Spleen (tissue), 11 donors: ENCODE data around the gene ALKBH2. TPM values are rescaled to one million over a fixed set of nuclear protein-coding genes. Genes with fewer than 3 reads are reported as not detected.
"Not testable (repeated sequence)": the region's sequence is repeated elsewhere in the genome, so short reads cannot be mapped to it uniquely, and the experiment has no call there.

Source experiments
- DNase-seq: peaks from one replicate; pipeline ENCODE4 v3.0.0-alpha.2; 2020
- H3K27ac ChIP-seq, 8 donors: fragments of 200-600 bp; sonication (generic) in 7 of 8; 1 replicate in 4 of 8; 2 replicates in 4 of 8; pipeline versions ENCODE4 v1.5.0 to v1.8.0; 2016 to 2021; ENCODE audit warnings: inconsistent platforms in 4 of 8, mild to moderate bottlenecking in 4 of 8, moderate library complexity in 1 of 8
- H3K27me3 ChIP-seq, 7 donors: fragments of 200-600 bp; sonication (generic) in 6 of 7; replicated peaks in 1 of 7; 1 replicate in 4 of 7; 2 replicates in 3 of 7; pipeline versions ENCODE4 v1.5.0 to v1.8.0; 2016 to 2021; ENCODE audit warnings: inconsistent platforms in 3 of 7, mild to moderate bottlenecking in 1 of 7
- H3K36me3 ChIP-seq, 6 donors: fragments of 200-600 bp; sonication (generic) in 5 of 6; 1 replicate in 4 of 6; 2 replicates in 2 of 6; pipeline versions ENCODE4 v1.5.0 to v1.8.0; 2016 to 2021; ENCODE audit warnings: inconsistent platforms in 2 of 6
- H3K4me1 ChIP-seq, 6 donors: fragments of 200-600 bp; sonication (generic) in 5 of 6; 1 replicate in 3 of 6; 2 replicates in 3 of 6; pipeline versions ENCODE4 v1.5.0 to v1.8.0; 2016 to 2021; ENCODE audit warnings: inconsistent platforms in 3 of 6
- H3K4me3 ChIP-seq, 8 donors: fragments of 200-600 bp; sonication (generic) in 7 of 8; 1 replicate in 4 of 8; 2 replicates in 4 of 8; pipeline versions ENCODE4 v1.5.0 to v1.8.0; 2016 to 2021; ENCODE audit warnings: inconsistent platforms in 4 of 8, mild to moderate bottlenecking in 4 of 8, moderate library complexity in 2 of 8
- H3K9me3 ChIP-seq, 8 donors: fragments of 200-600 bp; sonication (generic) in 7 of 8; 1 replicate in 4 of 8; 2 replicates in 4 of 8; pipeline versions ENCODE4 v1.5.0 to v1.8.0; 2016 to 2021; ENCODE audit warnings: inconsistent platforms in 4 of 8
- CTCF ChIP-seq, 11 experiments: fragments of 200-600 bp in 7 of 11; fragments of 450-650 bp in 4 of 11; sonication (generic) in 4 of 11; IDR thresholded peaks in 8 of 11; conservative IDR thresholded peaks in 3 of 11; 1 replicate in 7 of 11; 2 replicates in 4 of 11; pipeline versions ENCODE4 v1.4.0 to v1.8.0; 2016 to 2021; ENCODE audit warnings: antibody characterized with exemption in 11 of 11, inconsistent platforms in 4 of 11, mild to moderate bottlenecking in 1 of 11
- POLR2A ChIP-seq, 3 donors: fragments of 450-650 bp; IDR thresholded peaks; one replicate each; pipeline ENCODE4 v1.5.1; 2017; ENCODE audit warnings: antibody characterized with exemption in 3 of 3, mild to moderate bottlenecking in 1 of 3
- POLR2AphosphoS5 ChIP-seq, 3 donors: sonication (generic); formaldehyde crosslinking; IDR thresholded peaks; one replicate each; pipeline ENCODE4 v1.5.1; 2017; ENCODE audit warnings: antibody characterized with exemption in 3 of 3
- WGBS, 5 donors: extraction: QIAGEN DNeasy Blood & Tissue Kit in 3 of 5; methylation state at CpG; one replicate each; pipeline versions ENCODE4 v1.1.5 to v1.1.7; 2013 to 2018; 5-methylcytosine and 5-hydroxymethylcytosine counted together
- intact Hi-C: fragments of 100-400 bp; cut with DNase I; formaldehyde crosslinking; loops from one replicate; pipeline ENCODE4 v1.15.0; 2023; ENCODE audit warnings: low total_unique reads
- polyA plus RNA-seq, 3 donors: library from polyadenylated mRNA; stranded (reverse); fragments of 200-250 nt; gene quantifications; one replicate each; pipeline ENCODE4 v1.2.1, GENCODE V29; 2013
- total RNA-seq, 7 donors: library from RNA; depleted of rRNA in 3 of 7; stranded (reverse); fragments of >200 nt in 3 of 7; fragmentation: NEBNext Ultra II Directional in 4 of 7; extraction: Animal tissue kit (Norgen Biotek cat#: 25700) in 4 of 7; gene quantifications; one replicate each; pipeline versions ENCODE4 v1.1.0 to v1.2.1, GENCODE V29; 2016 to 2021
- donor health status: healthy with polysubstance abuse.
- donor health status: DM: no; HTN: no; CAD: no; lungs with moderate emphysema.
- donor health status: DM: no; HTN: no; CAD: no.
- donor health status: Bipolar disorder and iron deficiency.
- donor health status: healthy.
- donor health status: DM: no; HTN: no; CAD: no.
- donor health status: DM: yes; HTN: yes; CAD: no.

ALKBH2 gene
- total and polyA plus RNA-seq, 10 donors = 8.6 to 40.3 (median 13.8) TPM

DNA sequence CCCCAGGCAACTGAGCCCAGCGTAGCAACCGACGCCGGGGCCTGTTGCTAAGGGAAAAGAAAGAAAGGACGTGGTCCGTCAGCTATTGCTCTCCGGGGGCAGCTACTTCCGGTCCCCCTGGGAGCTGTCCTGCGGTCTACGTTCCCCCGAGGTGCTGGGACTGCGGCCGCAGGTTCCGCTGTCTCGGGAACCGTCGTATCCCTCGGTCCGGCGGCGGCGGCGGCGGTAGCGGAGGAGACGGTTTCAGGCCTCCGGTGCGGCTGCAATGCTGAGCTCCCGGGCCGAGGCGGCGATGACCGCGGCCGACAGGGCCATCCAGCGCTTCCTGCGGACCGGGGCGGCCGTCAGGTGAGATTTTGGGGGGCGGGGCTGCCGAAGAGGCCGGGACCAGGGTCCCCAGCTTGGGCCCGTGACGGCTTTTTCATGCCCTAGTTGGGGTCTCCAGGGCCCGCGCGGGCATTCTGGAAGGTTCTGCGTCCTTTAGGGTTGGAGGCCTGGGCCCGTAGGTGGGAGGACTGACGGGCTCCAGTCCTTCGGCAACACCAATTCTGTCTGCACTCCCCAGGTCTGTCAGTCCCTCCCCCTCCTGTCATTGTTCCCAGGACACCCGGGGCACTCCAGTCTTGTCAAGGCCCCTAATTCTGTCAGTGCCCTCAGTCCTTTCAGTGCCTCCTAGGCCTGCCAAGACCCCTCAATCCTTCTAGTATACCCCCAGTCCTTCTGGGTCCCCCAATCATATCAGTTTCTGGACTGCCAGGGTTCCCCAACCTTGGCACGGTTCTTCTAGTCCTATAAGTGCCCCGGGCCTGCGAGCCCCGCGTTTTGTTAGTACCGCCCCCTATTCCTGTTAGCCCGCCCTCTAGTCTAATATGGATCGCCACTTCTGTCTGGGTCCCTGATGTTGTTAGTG lies 40.6 kb downstream of the ALKBH2 start, which contains the start of gene USP30:
USP30 (plus strand) TSS at position 163 of the 910 bp plus-strand sequence; CDS start at position 266, 103 bp downstream.
- Histone ChIP-seq H3K9me3 (no peaks in the 10 kb centered on the region), H3K27ac (peak within 1 kb of the TSS; percentile 86 to 95 (median 94)), H3K27me3 (no peaks in the 10 kb centered on the region), H3K4me1 (peaks cover 12 to 39% (median 23%) of the 10 kb centered on the region in 6 donors), H3K36me3 (peaks cover 0 to 10% (median 4%) of the 10 kb centered on the region in 6 donors), H3K4me3 (peak within 1 kb of the TSS; percentile 89 to 99 (median 96))
- intact Hi-C loops = no loop called here
- DNase-seq = peak; percentile 96
- TF ChIP-seq POLR2A (IDR thresholded peaks at IDR 0.05) = peak in 1 of 3 donors; percentile 20
- no peak for TF ChIP-seq CTCF (IDR thresholded peaks at IDR 0.05 in 8 of 11, conservative IDR thresholded peaks at IDR 0.05 in 3 of 11)
- TF ChIP-seq POLR2AphosphoS5 (IDR thresholded peaks at IDR 0.05) = peak; percentile 82 to 91 (median 84)
- 0 to 1% (median 0%) methylated on average over 27 to 61 of the region's 61 CpGs for WGBS, 5 donors

- WGBS, 5 donors = 6 to 9% (median 8%) methylated on average over 6 of the region's 6 CpGs
- Histone ChIP-seq H3K27ac (peak overlapping the region; percentile 86 to 95 (median 94)), H3K27me3 (no peaks in the 10 kb centered on the region), H3K4me1 (peaks cover 12 to 39% (median 23%) of the 10 kb centered on the region in 6 donors), H3K4me3 (peak overlapping the region; percentile 89 to 99 (median 96)), H3K9me3 (no peaks in the 10 kb centered on the region), H3K36me3 (peaks cover 0 to 4% (median 0%) of the 10 kb centered on the region in 6 donors)
- intact Hi-C loops = no loop called here
- no peak for DNase-seq
- TF ChIP-seq POLR2AphosphoS5 (IDR thresholded peaks at IDR 0.05) (no peak), CTCF (IDR thresholded peaks at IDR 0.05 in 8 of 11, conservative IDR thresholded peaks at IDR 0.05 in 3 of 11) (no peak), POLR2A (IDR thresholded peaks at IDR 0.05) (no peak)
Observed at GRCh38 chr12:109052097-109052413, 41.2 kb downstream of the ALKBH2 start.

DNA sequence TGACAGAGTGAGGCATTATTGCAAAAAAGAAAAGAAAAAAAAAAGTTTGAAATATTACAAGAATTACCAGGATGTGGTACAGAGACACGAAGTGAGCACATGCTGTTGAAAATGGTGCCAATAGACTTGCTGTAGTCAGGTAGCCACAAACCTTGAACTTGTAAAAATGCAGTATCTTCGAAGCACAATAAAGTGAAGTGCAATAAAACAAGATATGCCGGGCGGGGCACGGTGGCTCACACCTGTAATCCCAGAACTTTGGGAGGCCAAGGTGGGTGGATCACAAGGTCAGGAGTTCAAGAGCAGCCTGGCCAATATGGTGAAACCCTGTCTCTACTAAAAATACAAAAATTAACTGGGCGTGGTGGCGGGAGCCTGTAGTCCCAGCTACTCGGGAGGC lies 43.5 kb downstream of the ALKBH2 start:
- H3K9me3 ChIP-seq, intact Hi-C loops, H3K36me3 ChIP-seq, DNase-seq, H3K4me3 ChIP-seq, H3K27ac ChIP-seq, H3K27me3 ChIP-seq: not testable (repeated sequence)
- 77 to 87% (median 81%) methylated on average over 8 of the region's 8 CpGs for WGBS, 5 donors
- peaks cover 12 to 29% (median 23%) of the 10 kb centered on the region in 6 donors for H3K4me1 ChIP-seq

- H3K27ac ChIP-seq, H3K9me3 ChIP-seq, DNase-seq, H3K36me3 ChIP-seq, H3K4me3 ChIP-seq, intact Hi-C loops, H3K27me3 ChIP-seq: not testable (repeated sequence)
- 79 to 88% (median 84%) methylated on average over 3 of the region's 3 CpGs for WGBS, 5 donors
- peaks cover 4 to 18% (median 13%) of the 10 kb centered on the region in 6 donors for H3K4me1 ChIP-seq
Observed at GRCh38 chr12:109048706-109049105, 44.6 kb downstream of the ALKBH2 start.

- TF ChIP-seq POLR2A (IDR thresholded peaks at IDR 0.05) = no peak
- no peak for TF ChIP-seq POLR2AphosphoS5 (IDR thresholded peaks at IDR 0.05)
- TF ChIP-seq CTCF (IDR thresholded peaks at IDR 0.05 in 8 of 11, conservative IDR thresholded peaks at IDR 0.05 in 3 of 11) = no peak
- WGBS, 5 donors = 82 to 87% (median 83%) methylated on average over 8 of the region's 8 CpGs
- Histone ChIP-seq H3K27ac (no peak overlapping the region), H3K36me3 (no peaks in the 10 kb centered on the region), H3K27me3 (peaks cover 0 to 12% (median 0%) of the 10 kb centered on the region in 7 donors), H3K4me1 (peaks cover 4 to 7% (median 6%) of the 10 kb centered on the region in 6 donors), H3K9me3 (no peaks in the 10 kb centered on the region), H3K4me3 (no peak overlapping the region)
- intact Hi-C loops = no loop called here
- DNase-seq = no peak
Observed at GRCh38 chr12:109047081-109047805, 46.0 kb downstream of the ALKBH2 start.
